ENCODE measurements around the gene NCBP3. TPM values are rescaled to one million over a fixed set of nuclear protein-coding genes. Genes with fewer than 3 reads are reported as not detected.

NCBP3 gene
- total RNA-seq, 1 donor from 2014 or later: 8.2 TPM

DNA sequence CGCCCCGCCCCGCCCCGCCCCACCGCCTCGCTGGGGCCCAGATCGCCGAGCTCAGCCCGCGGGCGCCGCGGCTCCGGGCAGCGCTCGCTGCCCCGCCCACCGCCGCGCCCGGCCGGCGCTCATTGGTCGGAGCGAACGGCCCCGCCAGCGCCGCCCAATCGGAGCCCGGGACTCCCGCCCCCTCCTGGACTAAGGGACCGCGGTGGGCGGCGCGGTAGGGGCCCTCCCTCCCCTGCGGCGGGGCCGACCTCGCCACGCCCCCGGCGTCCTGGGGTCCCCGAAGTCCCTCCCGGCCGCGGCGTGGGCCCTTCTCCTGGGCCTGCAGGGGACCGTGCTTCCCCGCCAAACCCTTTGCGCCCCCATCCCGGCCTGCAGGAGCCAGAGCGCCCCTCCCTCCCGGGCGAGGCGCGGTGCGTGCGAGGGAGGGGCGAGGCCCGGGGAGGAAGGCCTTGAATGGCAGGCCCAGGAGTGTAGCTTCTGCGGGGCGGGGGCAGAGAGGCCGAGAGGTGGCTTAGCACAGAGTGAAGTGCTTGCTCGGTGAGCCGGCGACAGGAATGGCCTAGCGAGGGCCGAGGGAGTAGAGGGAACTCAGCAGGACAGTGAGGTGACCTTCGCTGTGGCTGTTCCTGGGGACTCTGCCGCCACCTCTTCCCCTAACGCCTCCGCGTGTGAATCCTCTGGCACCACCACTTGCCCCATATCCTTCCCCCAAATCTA is 47.1 kb upstream of the NCBP3 start, which contains the start of gene CAMKK1:
Gene CAMKK1 (minus strand): TSS at position 51 of the 717 bp plus-strand sequence. CDS start 7,366 bp downstream, outside the sequence.
- Histone ChIP-seq H3K4me3 (ENCODE audit: low read depth, low read length) (peak within 1 kb of the TSS; percentile 60), H3K36me3 (ENCODE audit: control insufficient read depth, insufficient read depth, low read length) (no peaks in the 10 kb centered on the region), H3K27me3 (ENCODE audit: control insufficient read depth, insufficient read depth, low read length) (no peaks in the 10 kb centered on the region)
- TF ChIP-seq, protein P1, sequence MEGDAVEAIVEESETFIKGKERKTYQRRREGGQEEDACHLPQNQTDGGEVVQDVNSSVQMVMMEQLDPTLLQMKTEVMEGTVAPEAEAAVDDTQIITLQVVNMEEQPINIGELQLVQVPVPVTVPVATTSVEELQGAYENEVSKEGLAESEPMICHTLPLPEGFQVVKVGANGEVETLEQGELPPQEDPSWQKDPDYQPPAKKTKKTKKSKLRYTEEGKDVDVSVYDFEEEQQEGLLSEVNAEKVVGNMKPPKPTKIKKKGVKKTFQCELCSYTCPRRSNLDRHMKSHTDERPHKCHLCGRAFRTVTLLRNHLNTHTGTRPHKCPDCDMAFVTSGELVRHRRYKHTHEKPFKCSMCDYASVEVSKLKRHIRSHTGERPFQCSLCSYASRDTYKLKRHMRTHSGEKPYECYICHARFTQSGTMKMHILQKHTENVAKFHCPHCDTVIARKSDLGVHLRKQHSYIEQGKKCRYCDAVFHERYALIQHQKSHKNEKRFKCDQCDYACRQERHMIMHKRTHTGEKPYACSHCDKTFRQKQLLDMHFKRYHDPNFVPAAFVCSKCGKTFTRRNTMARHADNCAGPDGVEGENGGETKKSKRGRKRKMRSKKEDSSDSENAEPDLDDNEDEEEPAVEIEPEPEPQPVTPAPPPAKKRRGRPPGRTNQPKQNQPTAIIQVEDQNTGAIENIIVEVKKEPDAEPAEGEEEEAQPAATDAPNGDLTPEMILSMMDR (IDR thresholded peaks at IDR 0.05; ENCODE audit: insufficient read depth, low read length, severe bottlenecking): no peak
- no peak for FAIRE-seq
- DNase-seq (ENCODE audit: low read depth): peak; percentile 60

DNA sequence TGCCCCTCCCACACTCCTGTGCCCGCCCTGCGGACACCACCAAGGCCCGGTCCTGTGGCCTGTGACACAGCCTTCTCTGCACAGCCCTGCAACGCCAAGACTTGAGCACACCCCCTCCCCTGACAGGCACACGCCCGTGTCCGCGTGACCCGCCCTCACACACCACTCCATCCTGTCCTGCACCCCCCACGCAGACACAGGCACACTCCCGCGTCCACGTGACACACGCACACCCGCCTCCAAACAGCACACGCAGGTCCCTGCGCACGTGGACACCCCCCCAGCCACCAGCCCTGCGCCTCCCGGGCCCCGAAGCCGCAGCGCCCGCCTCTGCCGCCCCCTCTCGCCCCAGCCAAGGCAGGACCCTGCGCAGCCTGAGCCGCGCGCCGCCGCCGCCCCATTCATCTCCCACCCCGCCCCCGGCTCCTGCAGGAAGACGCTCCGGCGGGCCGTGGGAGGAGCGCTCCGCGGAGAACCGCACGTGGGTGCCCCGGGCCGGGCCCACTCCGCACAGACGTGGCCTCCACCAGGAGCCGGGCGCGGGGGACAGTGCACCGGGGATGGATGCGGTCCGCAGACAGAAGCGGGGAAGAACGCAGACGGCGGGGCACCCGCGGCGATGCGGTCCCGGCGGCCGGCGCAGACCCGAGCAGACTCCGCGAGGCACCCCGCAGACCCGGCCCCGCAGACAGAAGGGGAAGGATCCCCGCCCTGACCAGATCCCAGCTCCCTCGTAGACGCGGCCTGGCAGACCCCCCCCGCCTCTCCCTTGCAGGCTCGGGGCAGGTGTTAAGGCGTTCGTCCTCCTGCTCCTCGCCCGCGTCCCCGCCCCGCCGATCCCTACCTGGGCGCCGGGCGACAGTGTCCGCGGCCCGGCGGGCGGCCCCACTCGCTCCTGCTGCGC is 46.3 kb upstream of the NCBP3 start:
- no peaks in the 10 kb centered on the region for H3K36me3 ChIP-seq (ENCODE audit: control insufficient read depth, insufficient read depth, low read length)
- DNase-seq (ENCODE audit: low read depth) (peak; percentile 24), FAIRE-seq (no peak)
- TF ChIP-seq, protein P1 (IDR thresholded peaks at IDR 0.05; ENCODE audit: insufficient read depth, low read length, severe bottlenecking): no peak
- H3K4me3 ChIP-seq (ENCODE audit: low read depth, low read length): peak overlapping the region; percentile 60
- H3K27me3 ChIP-seq (ENCODE audit: control insufficient read depth, insufficient read depth, low read length): no peaks in the 10 kb centered on the region

DNA sequence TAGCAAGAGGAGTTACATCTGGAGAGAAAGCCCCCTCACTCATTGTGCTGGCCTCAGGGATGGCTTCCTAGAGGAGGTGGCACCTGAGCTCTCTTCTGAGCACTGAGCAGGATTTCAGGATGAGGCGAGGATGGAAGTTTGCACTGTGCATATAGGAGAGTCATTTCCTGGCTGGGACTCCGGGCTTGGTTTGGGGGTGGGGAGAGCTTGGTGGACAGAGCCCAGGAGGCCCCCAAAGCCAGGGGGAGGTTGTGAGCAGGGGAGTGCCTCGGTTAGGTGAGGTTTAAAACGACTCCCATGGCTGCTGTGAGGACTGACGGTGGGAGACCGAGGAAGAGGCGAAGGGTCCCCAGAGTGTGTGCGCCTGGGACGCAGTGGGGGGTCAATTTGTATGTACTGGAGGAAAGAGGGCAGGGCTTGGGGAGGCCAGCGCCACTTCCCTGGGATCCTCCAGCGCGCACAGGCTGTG is 45.6 kb upstream of the NCBP3 start:
- FAIRE-seq (no peak), DNase-seq (ENCODE audit: low read depth) (no peak)
- H3K4me3 ChIP-seq (ENCODE audit: low read depth, low read length): peak overlapping the region; percentile 60
- H3K36me3 ChIP-seq (ENCODE audit: control insufficient read depth, insufficient read depth, low read length): no peaks in the 10 kb centered on the region
- TF ChIP-seq, protein P1 (IDR thresholded peaks at IDR 0.05; ENCODE audit: insufficient read depth, low read length, severe bottlenecking): no peak
- no peaks in the 10 kb centered on the region for H3K27me3 ChIP-seq (ENCODE audit: control insufficient read depth, insufficient read depth, low read length)

DNA sequence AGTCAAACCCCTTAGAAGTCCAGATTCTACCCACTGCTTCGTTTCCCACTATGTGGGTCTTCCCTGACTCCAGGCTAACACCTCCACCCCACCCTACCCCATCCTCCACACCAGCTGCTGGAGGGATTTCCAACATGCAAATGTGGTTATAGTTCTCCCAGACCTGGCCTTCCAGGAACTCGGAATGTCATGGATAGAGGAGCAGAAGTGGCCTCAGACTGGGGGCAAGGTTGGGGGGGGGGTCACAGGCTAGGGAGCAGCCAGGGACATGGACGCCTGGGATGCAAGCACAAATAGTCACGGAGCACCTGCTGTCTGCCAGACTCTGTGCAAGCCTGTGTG is 44.8 kb upstream of the NCBP3 start:
- no peaks in the 10 kb centered on the region for H3K36me3 ChIP-seq (ENCODE audit: control insufficient read depth, insufficient read depth, low read length)
- H3K4me3 ChIP-seq (ENCODE audit: low read depth, low read length): no peak overlapping the region
- no peak for DNase-seq (ENCODE audit: low read depth)
- no peak for FAIRE-seq
- TF ChIP-seq, protein P1 (IDR thresholded peaks at IDR 0.05; ENCODE audit: insufficient read depth, low read length, severe bottlenecking): no peak
- H3K27me3 ChIP-seq (ENCODE audit: control insufficient read depth, insufficient read depth, low read length): no peaks in the 10 kb centered on the region

DNA sequence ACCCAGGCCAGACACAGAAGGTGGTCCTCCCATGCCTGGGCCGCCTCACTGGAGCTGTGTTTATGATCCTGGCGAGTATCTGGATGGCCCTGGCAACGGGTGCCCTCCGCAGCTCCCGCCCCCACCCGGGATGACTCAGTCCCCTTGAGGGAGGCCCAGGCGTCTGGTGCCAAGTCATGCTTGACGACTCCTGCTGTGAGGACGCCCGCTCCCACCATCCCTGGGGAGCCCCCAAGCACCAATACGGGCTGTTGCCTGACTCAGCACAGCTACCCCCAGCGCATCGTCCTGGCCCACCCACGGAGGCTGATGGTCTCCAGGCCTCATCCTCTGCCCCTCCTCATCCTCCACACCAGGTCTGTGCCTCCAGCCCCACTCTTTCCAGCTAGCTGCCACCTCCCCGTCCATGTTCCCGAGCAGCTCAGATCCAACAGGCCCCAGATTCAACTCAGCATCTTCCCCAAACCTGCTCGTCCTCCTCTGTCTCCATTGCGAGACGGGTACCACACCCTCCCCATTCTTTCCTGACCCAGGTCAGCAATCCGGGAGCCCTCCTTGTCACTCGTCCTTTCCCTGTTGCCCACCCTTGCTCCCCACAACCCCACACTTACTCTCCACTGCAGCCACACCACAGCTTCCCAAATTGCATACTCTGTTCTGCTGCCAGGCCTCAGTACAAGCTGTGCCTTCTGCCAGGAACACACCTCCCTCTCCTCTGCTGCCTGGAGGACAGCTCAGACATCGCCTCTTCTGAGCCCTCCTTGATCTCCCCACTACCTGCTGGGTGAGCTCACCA is 44.2 kb upstream of the NCBP3 start:
- H3K36me3 ChIP-seq (ENCODE audit: control insufficient read depth, insufficient read depth, low read length): peaks cover 3% of the 10 kb centered on the region
- FAIRE-seq: peak; percentile 81
- no peaks in the 10 kb centered on the region for H3K27me3 ChIP-seq (ENCODE audit: control insufficient read depth, insufficient read depth, low read length)
- peak; percentile 82 for DNase-seq (ENCODE audit: low read depth)
- TF ChIP-seq, protein P1 (IDR thresholded peaks at IDR 0.05; ENCODE audit: insufficient read depth, low read length, severe bottlenecking): no peak
- no peak overlapping the region for H3K4me3 ChIP-seq (ENCODE audit: low read depth, low read length)

Data from bronchial epithelial cell (primary cell).